ENCODE results near the gene SLC22A12.

SLC22A12 gene

GRCh38 chr11:64631675-64632074 lies 40.7 kb downstream of the SLC22A12 start:
- H3K27me3 ChIP-seq (ENCODE audit: insufficient read depth, low read length): peaks cover 8% of the 10 kb centered on the region; the same call in 1 of the 2 replicates
- no peak overlapping the region for H3K4me3 ChIP-seq (ENCODE audit: low read length)
- H3K4me1 ChIP-seq (ENCODE audit: insufficient read depth, low read length): peaks cover 3% of the 10 kb centered on the region; the same call in 1 of the 2 replicates
- WGBS: 83% methylated on average over 4 of the region's 4 CpGs
- no peaks in the 10 kb centered on the region for H3K36me3 ChIP-seq (ENCODE audit: insufficient read depth, low read length)
- no peaks in the 10 kb centered on the region for H3K9me3 ChIP-seq (ENCODE audit: insufficient read depth, low read depth, low read length)
- H3K9ac ChIP-seq (ENCODE audit: low read depth, low read length): no peak overlapping the region
- no peak overlapping the region for H3K27ac ChIP-seq (ENCODE audit: low read depth, low read length)

DNA sequence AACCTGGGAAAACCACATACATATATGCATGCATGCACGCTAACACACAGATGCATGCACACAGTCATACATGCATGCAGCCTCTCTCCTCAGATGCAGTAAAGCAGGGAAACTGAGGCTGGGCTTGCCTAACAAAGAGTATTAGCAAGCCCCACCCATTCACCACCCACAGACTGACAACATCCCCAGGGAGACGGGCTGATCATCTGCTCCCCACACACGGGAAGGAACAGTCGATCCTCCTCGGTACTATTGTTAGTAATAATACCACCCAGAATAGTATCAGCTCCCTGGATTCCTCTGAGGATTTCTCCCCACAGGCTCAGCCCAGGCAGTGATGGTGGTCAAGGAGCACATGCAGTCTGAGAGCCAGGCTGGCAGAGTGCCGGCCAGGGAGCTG lies 41.2 kb downstream of the SLC22A12 start:
- Histone ChIP-seq H3K27me3 (ENCODE audit: insufficient read depth, low read length) (peaks cover 8% of the 10 kb centered on the region; the same call in 1 of the 2 replicates), H3K36me3 (ENCODE audit: insufficient read depth, low read length) (no peaks in the 10 kb centered on the region), H3K27ac (ENCODE audit: low read depth, low read length) (no peak overlapping the region), H3K4me1 (ENCODE audit: insufficient read depth, low read length) (peaks cover 3% of the 10 kb centered on the region; the same call in 1 of the 2 replicates), H3K9me3 (ENCODE audit: insufficient read depth, low read depth, low read length) (no peaks in the 10 kb centered on the region), H3K9ac (ENCODE audit: low read depth, low read length) (no peak overlapping the region), H3K4me3 (ENCODE audit: low read length) (no peak overlapping the region)
- WGBS: 84% methylated on average over 6 of the region's 6 CpGs

DNA sequence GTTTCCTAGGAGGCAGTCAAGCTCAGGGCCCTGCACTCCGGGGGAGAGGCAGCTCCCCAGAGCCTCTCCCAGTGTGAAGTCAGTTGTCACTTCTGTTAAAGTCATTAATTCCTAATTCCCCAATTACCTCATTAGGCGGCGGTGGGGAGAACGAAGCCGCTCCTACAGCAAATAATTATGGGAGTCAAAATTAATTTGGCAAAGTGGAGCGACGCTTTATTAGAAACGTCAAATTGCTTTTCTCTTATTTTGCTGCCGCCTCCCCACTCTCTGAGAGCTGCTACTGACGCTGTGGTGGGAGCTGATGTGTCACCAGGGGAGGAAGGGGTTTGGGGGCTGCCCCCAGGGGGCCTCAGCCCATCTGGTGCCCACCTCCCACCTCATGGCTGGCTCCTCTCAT lies 41.6 kb downstream of the SLC22A12 start:
- Histone ChIP-seq H3K4me1 (ENCODE audit: insufficient read depth, low read length) (peaks cover 7% of the 10 kb centered on the region; the same call in 1 of the 2 replicates), H3K36me3 (ENCODE audit: insufficient read depth, low read length) (no peaks in the 10 kb centered on the region), H3K4me3 (ENCODE audit: low read length) (no peak overlapping the region), H3K9ac (ENCODE audit: low read depth, low read length) (no peak overlapping the region), H3K9me3 (ENCODE audit: insufficient read depth, low read depth, low read length) (no peaks in the 10 kb centered on the region), H3K27me3 (ENCODE audit: insufficient read depth, low read length) (peaks cover 10% of the 10 kb centered on the region; the same call in 1 of the 2 replicates), H3K27ac (ENCODE audit: low read depth, low read length) (no peak overlapping the region)
- WGBS: 88% methylated on average over 10 of the region's 10 CpGs

DNA sequence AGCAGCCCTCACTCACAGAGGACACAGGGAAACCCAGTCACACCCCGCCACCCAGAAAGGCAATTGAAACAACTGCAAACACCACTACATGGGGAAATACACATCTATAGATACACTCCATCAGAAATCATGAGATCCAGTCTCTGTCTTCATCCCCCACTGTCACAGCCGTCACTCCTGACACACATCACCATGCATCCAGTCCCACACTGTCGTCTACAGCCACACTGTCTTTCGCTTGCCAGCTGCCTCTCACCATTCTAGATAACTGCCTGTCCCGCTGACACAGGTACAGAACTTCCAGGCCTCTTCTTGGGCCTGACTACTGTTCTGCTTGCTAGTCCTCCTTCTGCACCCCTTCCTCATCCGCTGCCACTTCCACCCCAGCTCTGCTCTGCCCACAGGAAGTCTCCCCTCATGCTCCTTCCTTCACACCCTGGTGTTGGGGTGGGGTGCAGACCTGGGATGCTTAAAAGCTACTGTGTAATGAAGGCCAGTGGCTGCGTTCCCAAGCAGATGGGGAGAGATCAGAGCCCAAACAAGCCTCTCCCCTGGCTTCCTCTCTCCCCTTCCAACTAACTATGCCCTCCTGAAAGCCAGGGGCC lies 42.6 kb downstream of the SLC22A12 start:
- Histone ChIP-seq H3K27me3 (ENCODE audit: insufficient read depth, low read length) (peaks cover 20% of the 10 kb centered on the region), H3K4me3 (ENCODE audit: low read length) (no peak overlapping the region), H3K27ac (ENCODE audit: low read depth, low read length) (no peak overlapping the region), H3K9me3 (ENCODE audit: insufficient read depth, low read depth, low read length) (no peaks in the 10 kb centered on the region), H3K36me3 (ENCODE audit: insufficient read depth, low read length) (no peaks in the 10 kb centered on the region), H3K9ac (ENCODE audit: low read depth, low read length) (no peak overlapping the region), H3K4me1 (ENCODE audit: insufficient read depth, low read length) (peaks cover 7% of the 10 kb centered on the region; the same call in 1 of the 2 replicates)
- WGBS: 83% methylated on average over 6 of the region's 7 CpGs

- Histone ChIP-seq H3K4me1 (ENCODE audit: insufficient read depth, low read length) (peaks cover 4% of the 10 kb centered on the region; the same call in 1 of the 2 replicates), H3K4me3 (ENCODE audit: low read length) (peak overlapping the region; percentile 58), H3K27ac (ENCODE audit: low read depth, low read length) (no peak overlapping the region), H3K36me3 (ENCODE audit: insufficient read depth, low read length) (no peaks in the 10 kb centered on the region), H3K9ac (ENCODE audit: low read depth, low read length) (no peak overlapping the region), H3K9me3 (ENCODE audit: insufficient read depth, low read depth, low read length) (no peaks in the 10 kb centered on the region), H3K27me3 (ENCODE audit: insufficient read depth, low read length) (peaks cover 51% of the 10 kb centered on the region)
- WGBS: 35% methylated on average over 15 of the region's 15 CpGs
Observed at GRCh38 chr11:64637334-64638017, 46.5 kb downstream of the SLC22A12 start.

GRCh38 chr11:64638018-64638665 lies 47.1 kb downstream of the SLC22A12 start:
- H3K4me3 ChIP-seq (ENCODE audit: low read length): peak overlapping the region; percentile 58

GRCh38 chr11:64638829-64639228 lies 47.8 kb downstream of the SLC22A12 start:
- Histone ChIP-seq H3K9ac (ENCODE audit: low read depth, low read length) (no peak overlapping the region), H3K27ac (ENCODE audit: low read depth, low read length) (no peak overlapping the region), H3K36me3 (ENCODE audit: insufficient read depth, low read length) (no peaks in the 10 kb centered on the region), H3K9me3 (ENCODE audit: insufficient read depth, low read depth, low read length) (no peaks in the 10 kb centered on the region), H3K27me3 (ENCODE audit: insufficient read depth, low read length) (peaks cover 60% of the 10 kb centered on the region), H3K4me3 (ENCODE audit: low read length) (no peak overlapping the region), H3K4me1 (ENCODE audit: insufficient read depth, low read length) (peaks cover 5% of the 10 kb centered on the region)
- 96% methylated on average over 2 of the region's 2 CpGs for WGBS

More at GRCh38 chr11:64638018-64638665, 47.1 kb downstream of the SLC22A12 start:
- Histone ChIP-seq H3K27ac (ENCODE audit: low read depth, low read length) (no peak overlapping the region), H3K9me3 (ENCODE audit: insufficient read depth, low read depth, low read length) (no peaks in the 10 kb centered on the region), H3K36me3 (ENCODE audit: insufficient read depth, low read length) (no peaks in the 10 kb centered on the region), H3K4me1 (ENCODE audit: insufficient read depth, low read length) (peaks cover 4% of the 10 kb centered on the region; the same call in 1 of the 2 replicates), H3K9ac (ENCODE audit: low read depth, low read length) (no peak overlapping the region), H3K27me3 (ENCODE audit: insufficient read depth, low read length) (peaks cover 57% of the 10 kb centered on the region)
- 3% methylated on average over 37 of the region's 37 CpGs for WGBS

DNA sequence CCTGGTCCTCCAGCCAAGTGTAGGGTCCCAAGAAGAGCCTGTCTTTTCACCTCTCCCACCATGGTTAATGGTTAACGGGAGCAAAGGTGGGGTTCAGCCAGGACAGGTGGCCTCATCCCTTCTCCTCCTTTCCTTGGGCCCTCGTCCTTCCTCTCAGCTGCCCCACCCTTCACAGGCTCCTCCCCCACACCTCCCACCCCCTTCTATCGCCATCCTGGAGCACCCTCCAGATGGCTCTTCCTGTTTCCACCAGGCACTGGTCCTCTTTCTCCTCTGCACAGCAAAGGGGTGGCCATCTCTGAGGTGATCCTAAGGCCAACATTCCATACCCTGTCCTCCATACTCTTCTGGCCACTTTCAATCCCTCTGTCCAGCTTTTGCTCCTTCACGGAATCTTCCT lies 48.9 kb downstream of the SLC22A12 start:
- no peaks in the 10 kb centered on the region for H3K36me3 ChIP-seq (ENCODE audit: insufficient read depth, low read length)
- H3K4me3 ChIP-seq (ENCODE audit: low read length): no peak overlapping the region
- no peak overlapping the region for H3K9ac ChIP-seq (ENCODE audit: low read depth, low read length)
- H3K4me1 ChIP-seq (ENCODE audit: insufficient read depth, low read length): peaks cover 14% of the 10 kb centered on the region
- no peak overlapping the region for H3K27ac ChIP-seq (ENCODE audit: low read depth, low read length)
- peaks cover 71% of the 10 kb centered on the region for H3K27me3 ChIP-seq (ENCODE audit: insufficient read depth, low read length)
- H3K9me3 ChIP-seq (ENCODE audit: insufficient read depth, low read depth, low read length): no peaks in the 10 kb centered on the region
- 70% methylated on average over 4 of the region's 4 CpGs for WGBS

- Histone ChIP-seq H3K9ac (ENCODE audit: low read depth, low read length) (no peak overlapping the region), H3K27ac (ENCODE audit: low read depth, low read length) (no peak overlapping the region), H3K36me3 (ENCODE audit: insufficient read depth, low read length) (no peaks in the 10 kb centered on the region), H3K4me3 (ENCODE audit: low read length) (peak overlapping the region; percentile 55), H3K27me3 (ENCODE audit: insufficient read depth, low read length) (peaks cover 86% of the 10 kb centered on the region), H3K4me1 (ENCODE audit: insufficient read depth, low read length) (peaks cover 17% of the 10 kb centered on the region), H3K9me3 (ENCODE audit: insufficient read depth, low read depth, low read length) (no peaks in the 10 kb centered on the region)
- WGBS: 43% methylated on average over 11 of the region's 11 CpGs
Observed at GRCh38 chr11:64641596-64642417, 50.8 kb downstream of the SLC22A12 start.

GRCh38 chr11:64642418-64642735 lies 51.4 kb downstream of the SLC22A12 start:
- Histone ChIP-seq H3K27me3 (ENCODE audit: insufficient read depth, low read length) (peaks cover 89% of the 10 kb centered on the region), H3K27ac (ENCODE audit: low read depth, low read length) (no peak overlapping the region), H3K4me1 (ENCODE audit: insufficient read depth, low read length) (peaks cover 16% of the 10 kb centered on the region), H3K4me3 (ENCODE audit: low read length) (peak overlapping the region; percentile 55), H3K9me3 (ENCODE audit: insufficient read depth, low read depth, low read length) (no peaks in the 10 kb centered on the region), H3K9ac (ENCODE audit: low read depth, low read length) (no peak overlapping the region), H3K36me3 (ENCODE audit: insufficient read depth, low read length) (no peaks in the 10 kb centered on the region)
- 2% methylated on average over 30 of the region's 30 CpGs for WGBS

Data from HUES64 (cell line).